Right lung (tissue), 5 donors: ENCODE data around the gene PPP1R7. TPM values are rescaled to one million over a fixed set of nuclear protein-coding genes. Genes with fewer than 3 reads are reported as not detected.
A peak's percentile ranks its signal among the peaks of the same experiment; 100 is the strongest.

Experiments
- DNase-seq, 2 donors: peaks; one replicate each; pipeline ENCODE4 v3.0.0-alpha.2; 2013
- polyA plus RNA-seq, 5 donors: library from polyadenylated mRNA; unstranded; fragments of 120-200 nt; gene quantifications; one replicate each; pipeline versions ENCODE4 v1.2.1 to v1.2.3, GENCODE V29; 2013; ENCODE audit warnings: inconsistent platforms in 1 of 5, low replicate concordance in 1 of 5; ENCODE audit not compliant: insufficient read length in 5 of 5, insufficient read depth in 1 of 5

Gene PPP1R7
- polyA plus RNA-seq, 5 donors = 64.8 to 72.2 (median 68.5) TPM

DNA sequence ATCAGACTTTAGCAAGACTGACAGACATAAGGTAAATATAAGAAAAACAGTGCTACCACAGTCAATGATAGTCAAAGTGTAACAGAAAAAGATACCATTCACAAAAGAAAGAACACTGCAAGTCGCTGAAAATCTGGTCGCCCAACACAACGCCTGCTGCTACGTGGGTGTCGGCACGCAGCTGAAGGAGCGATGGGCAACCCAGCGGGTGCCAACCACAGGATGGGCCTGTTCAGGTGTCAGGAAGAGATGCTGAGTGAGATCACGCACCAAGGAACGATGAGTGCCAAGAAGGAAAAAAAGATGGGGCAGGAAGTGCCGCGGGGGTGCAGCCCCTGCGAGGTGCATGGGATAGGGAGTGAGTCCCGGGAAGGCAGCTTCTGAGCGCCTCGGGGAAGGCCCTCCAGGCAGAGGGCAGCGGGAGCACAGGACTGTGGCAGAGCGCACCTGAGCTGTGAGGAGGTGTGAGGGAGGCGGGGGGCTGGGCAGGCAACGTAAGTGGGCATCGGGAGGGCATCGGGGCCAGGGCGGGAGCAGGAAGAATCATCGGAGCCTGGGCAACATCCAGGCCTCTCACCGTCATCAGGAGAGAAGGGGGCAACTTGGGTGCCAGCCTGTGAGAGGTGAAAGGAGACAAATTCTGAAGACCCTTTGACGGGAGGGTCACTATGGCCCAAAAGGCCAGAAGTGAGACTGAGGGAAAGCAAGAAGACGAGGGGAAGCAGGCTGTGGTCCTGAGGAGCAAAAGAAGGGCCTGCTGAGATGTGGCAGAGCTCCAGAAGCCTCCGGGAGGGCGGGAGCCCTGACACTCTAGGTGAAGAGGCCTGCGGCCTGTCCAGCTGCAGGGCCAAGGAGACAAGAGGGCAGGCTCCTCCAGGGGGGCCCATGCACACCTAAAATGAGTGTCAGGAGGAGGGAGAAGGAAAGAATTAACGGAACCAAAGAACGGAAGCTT, 33.4 kb upstream of the PPP1R7 start:
- DNase-seq = no peak

DNA sequence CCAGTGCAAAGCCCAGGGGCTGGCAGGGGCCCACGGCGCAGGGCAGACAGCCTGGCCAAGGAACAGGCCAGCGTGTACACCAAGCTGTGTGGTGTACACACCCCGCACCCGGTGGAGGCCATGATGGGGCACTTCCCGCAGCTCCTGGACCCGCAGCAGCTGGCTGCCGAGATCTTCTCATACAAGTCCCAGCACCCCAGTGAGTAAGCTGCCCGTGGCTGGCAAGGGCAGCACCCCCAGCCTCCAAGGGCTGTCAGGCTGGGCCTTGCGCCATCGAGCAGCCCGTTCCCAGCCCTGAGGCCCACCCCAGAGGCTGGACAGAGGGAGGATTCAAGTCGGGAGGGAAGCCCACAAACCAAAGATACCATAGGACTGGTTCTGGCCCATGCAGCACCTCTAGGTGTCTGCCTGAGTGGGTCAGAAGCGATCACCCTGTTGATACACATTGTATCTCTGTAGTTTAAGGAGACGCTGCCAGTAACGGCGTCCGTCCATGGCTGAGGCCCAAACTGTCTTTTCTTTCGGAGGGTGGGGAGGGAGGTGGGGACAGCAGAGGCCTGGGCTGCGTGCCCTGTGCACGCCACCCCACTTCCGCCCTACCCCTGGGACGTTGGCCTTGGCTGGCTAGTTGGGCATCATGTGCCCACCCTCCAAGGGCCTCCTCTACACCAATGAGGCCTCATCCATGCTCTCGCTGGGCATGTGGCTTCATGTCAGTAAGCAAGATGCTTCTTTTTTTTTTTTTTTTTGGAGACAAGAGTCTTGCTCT, 31.3 kb upstream of the PPP1R7 start:
- DNase-seq = no peak

GRCh38 chr2:241120440-241120839, 29.8 kb upstream of the PPP1R7 start:
- no peak for DNase-seq

GRCh38 chr2:241121008-241121407, 29.3 kb upstream of the PPP1R7 start:
- no peak for DNase-seq

GRCh38 chr2:241122376-241123002, 27.8 kb upstream of the PPP1R7 start:
- DNase-seq = no peak

DNA sequence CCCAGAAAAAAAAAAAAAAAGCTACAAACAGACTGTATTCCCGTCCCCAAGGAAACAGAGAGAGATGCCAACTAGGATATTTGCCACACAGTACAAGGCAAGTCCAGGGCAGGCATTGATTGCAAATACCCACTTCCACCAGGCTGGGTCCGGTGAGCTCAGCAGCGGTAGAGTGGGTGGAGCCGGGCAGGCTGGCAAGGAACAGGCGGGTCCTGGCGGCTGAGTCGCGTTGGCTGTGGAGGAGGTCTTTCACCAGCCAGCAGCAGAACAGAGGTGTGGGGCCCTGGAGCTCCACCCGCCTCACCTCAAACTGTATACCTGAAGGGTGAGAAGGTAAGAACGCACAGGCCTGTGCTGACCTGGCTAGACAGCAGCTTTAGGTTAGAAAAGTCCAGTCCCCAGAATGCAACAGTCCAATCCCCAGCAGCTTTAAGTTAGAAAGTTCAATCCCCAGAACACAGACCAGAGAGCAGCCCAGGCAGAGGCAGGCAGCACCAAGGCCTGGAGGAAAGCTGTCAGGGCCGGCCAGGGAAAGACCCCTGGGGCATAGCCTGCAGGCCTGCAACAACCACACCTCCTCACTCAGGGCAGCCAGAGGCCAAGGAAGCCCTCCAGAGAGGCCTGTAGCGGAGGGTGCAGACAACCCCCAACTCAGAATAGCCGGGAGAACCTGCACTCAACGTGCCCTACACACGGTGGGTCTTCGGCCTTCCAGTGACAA, 26.3 kb upstream of the PPP1R7 start:
- DNase-seq = no peak

- DNase-seq = no peak
Observed at GRCh38 chr2:241125626-241126025, 24.6 kb upstream of the PPP1R7 start.

GRCh38 chr2:241126201-241126611, 24.1 kb upstream of the PPP1R7 start:
- no peak for DNase-seq

- DNase-seq = no peak
Observed at GRCh38 chr2:241126771-241127202, 23.5 kb upstream of the PPP1R7 start.

GRCh38 chr2:241128266-241128665, 22.0 kb upstream of the PPP1R7 start:
- no peak for DNase-seq

DNA sequence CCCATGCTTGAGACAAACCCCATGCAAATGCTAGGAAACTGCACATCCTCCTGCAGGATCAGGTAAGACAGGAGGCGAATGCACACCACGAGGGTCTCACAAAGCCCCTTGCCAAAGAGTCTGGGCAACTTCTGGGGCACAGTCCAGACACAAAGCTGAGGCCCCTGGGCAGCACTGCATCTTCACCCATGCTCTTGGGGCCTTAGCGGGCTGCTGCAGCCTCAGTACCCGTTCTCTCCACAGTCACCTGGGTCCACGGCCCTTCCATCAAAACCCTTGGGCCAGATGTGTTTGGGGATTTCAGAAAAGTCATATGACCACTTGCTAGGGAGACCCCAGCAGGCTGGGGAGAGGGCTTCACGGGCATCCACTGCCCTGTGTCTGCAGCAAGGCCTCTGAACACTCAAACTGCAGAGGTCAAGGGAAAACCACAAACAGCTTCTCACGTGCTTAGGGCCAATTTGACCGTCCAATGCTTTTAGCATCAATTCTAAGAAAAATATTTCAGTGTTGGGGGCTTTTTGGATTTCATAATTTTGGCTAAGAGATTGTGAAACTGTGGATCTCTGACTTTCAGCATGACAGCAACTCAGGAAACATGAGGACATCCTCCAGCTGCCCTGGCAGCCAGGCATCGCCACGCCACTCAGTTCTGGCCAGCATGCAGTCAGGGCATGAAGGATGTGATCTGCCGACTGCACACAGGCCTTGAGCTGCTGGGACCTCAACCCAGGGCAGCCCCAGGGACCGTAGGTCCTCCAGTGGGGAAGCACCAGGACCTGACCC, 21.0 kb upstream of the PPP1R7 start:
- peak in 1 of 2 donors; percentile 1 for DNase-seq

GRCh38 chr2:241130316-241130715, 20.0 kb upstream of the PPP1R7 start:
- DNase-seq = no peak

DNA sequence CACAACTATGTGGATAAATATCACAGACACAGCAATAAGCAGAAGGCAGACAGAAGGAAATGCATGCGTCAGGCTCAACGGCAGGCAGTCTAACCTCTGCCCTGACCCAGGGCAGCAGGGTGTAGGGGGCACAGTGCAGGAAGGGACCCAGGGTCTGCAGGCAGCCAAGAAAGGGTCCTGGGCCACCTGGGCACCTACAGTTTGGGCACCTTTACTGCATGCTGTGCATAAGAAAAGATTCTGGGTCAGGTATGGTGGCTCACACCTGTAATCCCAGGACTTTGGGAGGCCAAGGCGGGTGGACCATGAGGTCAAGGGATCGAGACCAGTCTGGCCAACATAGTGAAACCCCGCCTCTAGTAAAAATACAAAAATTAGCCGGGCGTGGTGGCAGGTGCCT, 18.7 kb upstream of the PPP1R7 start:
- DNase-seq = no peak

DNA sequence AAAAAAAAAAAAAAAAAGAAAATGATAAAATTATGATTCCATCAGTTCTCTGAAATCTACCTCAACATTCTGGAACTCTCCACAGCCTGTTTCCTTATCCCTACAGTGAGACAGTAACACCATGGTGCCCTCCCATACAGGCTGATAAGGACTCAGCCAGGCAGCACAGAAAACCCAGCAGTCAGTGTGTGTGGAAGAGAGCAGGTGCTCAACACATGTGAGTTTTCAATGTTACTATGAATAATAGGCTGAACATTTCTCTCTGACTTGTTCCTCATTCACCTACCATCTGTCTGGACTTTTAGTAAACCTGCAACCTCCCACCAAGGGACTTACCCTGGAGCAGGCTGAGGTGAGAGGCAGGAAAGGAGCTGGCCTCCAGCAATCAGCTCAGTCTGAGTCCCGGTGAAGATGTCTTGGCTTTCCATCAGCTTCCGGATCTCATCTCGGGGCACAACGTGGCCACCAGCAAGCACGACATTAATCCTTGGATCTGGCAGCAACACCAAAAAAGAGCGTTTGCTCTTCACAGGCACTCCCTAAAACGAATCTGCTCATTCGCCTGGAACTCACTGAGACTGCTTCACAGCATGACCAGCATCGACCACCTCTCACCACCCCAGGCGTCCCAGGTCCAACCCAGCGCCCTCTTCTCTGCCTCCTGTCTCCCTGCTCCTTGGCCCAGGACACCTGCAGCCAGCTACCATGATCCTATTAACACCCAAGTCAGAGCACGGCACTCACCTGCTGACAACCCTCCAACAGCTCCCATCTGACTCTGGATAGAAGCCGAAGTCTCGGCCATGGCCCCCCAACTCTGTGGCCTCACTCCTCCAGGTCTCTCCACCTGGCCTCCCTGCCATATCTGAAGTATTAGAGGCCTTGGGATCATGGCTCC, 17.5 kb upstream of the PPP1R7 start:
- DNase-seq = no peak

DNA sequence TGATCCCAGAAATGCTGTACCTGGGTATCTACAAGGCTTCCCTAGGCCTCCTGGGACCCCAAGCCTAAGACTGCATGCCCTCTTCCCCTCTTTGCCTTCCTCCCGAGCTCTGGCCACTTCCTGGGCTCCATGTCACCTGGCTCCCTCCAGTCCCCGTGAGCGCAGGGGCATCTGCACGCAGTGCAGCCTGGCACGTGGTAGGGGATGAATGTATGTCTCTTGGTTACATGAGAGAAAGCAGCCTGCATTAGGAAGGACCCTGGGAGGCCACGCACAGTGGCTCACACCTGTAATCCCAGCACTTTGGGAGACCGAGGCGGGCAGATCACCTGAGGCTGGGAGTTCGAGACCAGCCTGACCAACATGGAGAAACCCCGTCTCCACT, 16.8 kb upstream of the PPP1R7 start:
- DNase-seq = no peak

GRCh38 chr2:241134711-241135110, 15.6 kb upstream of the PPP1R7 start:
- DNase-seq = no peak

DNA sequence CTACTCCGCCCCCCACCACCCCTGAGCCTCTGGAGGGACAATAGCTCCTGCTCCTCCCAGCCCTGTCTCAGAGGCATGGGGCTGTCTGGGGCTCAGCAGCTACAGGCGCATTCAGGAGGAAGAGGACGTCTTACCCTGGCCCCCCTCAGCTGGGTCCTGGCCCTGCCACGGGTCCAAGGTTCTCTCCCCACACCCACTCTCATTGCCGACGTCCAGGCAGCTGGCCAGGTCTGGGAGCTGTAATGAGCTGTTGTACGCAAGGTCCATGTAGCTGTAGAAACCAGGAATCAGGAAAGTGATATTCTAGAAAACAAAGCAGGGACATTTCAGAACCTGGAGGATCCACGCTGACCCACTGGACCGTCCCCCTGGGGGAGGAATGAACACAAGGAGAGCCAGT, 14.5 kb upstream of the PPP1R7 start:
- peak in 1 of 2 donors; percentile 24 for DNase-seq

DNA sequence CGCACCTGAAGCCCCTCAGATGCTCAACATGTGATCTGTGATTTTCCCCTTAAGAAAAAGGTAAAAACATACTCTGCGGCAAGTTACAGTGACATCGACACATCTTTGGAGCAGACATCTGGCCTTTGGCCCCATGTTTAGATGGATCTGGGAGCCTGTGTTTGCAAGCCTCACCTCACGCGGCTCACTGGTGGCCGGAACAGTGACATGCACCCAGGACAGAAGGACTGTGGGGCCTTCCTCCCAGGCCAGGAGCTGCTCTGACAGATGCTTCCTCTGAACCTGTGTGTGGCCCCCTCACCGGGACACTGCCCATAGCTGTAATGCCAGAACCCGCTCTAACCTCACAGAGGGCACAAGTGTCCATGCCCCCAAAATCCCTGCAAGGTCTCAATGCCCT, 14.1 kb upstream of the PPP1R7 start:
- DNase-seq = no peak

DNA sequence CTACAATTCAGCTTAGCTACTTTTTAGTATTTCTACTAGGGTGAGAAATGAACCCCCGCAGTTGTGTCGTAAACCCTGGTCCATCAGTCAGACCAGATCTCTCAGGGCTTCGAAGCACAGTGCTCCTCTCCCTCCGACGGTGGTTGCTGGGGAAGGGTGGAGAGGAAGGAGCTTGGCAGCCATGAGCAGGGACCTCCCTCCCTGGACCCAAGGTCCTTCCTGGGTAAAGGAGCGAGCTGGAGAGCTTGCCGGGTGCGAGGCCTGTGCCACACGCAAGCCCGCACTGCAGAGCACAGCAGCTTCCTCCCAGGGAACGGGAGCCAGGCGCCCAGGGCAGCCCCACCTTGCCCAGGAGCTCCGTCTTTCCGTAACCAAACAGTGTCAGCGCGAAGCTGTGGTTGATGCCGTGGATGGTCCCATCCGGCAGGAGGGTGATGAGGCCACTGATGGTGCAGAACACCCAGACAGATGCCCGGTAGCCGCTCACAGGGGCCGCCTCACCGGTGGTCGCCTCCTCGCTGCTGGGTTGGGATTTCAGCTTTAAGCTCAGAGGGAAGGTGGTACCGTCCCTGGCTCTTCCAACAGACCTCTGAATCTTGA, 13.5 kb upstream of the PPP1R7 start:
- DNase-seq = no peak
